HepG2 (cell line): ENCODE data around the gene TXNL4B. TPM values are rescaled to one million over a fixed set of nuclear protein-coding genes. Genes with fewer than 3 reads are reported as not detected.

ENCODE experiments used
- ATAC-seq: fragments of 200-7000 bp; cut with Tn5 transposase; 3 replicates; pipeline ENCODE4 v1.9.1; 2020; ENCODE audit warnings: mild to moderate bottlenecking, moderate library complexity
- BruUV-seq: library from RNA; stranded (reverse); fragments of 400-500 nt; replicated peaks from 2 replicates; lab custom pipeline; 2021; lab: Mats Ljungman, UMichigan
- CTCF ChIA-PET: fragments of 300-600 bp; formaldehyde crosslinking; extraction: SDS; loops from one replicate; lab custom pipeline; 2021; ENCODE audit warnings: low total read pairs, inconsistent platforms, low intra/inter-chr PET ratio; lab: Yijun Ruan, JAX
- POLR2A ChIA-PET: fragments of 350-600 bp; sonication (Branson Sonifier 250); formaldehyde crosslinking; loops from one replicate; lab custom pipeline; 2020; ENCODE audit warnings: antibody characterized with exemption, inconsistent platforms; lab: Yijun Ruan, JAX
- DNase-seq: peaks from one replicate; pipeline ENCODE4 v3.0.0-alpha.2; 2015; ENCODE audit warnings: low spot score
- FAIRE-seq: peaks from 3 replicates; lab custom pipeline; 2011; peaks lifted over from hg19 to GRCh38; lab: Jason Lieb, UNC
- H2AFZ ChIP-seq: one replicate; pipeline ENCODE4 v1.6.1; 2011; ENCODE audit warnings: low read length, inconsistent platforms
- H3K27ac ChIP-seq: fragments of 300-600 bp; 3 replicates; pipeline ENCODE4 v1.8.0; 2011; ENCODE audit warnings: mixed run types, mild to moderate bottlenecking, mixed read lengths, low read length, inconsistent platforms; ENCODE audit not compliant: insufficient read depth; ENCODE audit errors: extremely low read length
- H3K27me3 ChIP-seq, 2 experiments: fragments of 200-600 bp in 1 of 2; 2 replicates in 1 of 2; 3 replicates in 1 of 2; pipeline versions ENCODE4 v1.6.0 to v1.8.0; 2011; ENCODE audit warnings: low read length in 2 of 2, mild to moderate bottlenecking in 2 of 2, moderate library complexity in 2 of 2, inconsistent platforms in 1 of 2; ENCODE audit not compliant: insufficient read depth in 2 of 2, control insufficient read depth in 1 of 2
- H3K36me3 ChIP-seq, 2 experiments: fragments of 200-600 bp in 1 of 2; replicated peaks in 1 of 2; 2 replicates in 1 of 2; 3 replicates in 1 of 2; pipeline versions ENCODE4 v1.5.1 to v1.8.0; 2011; ENCODE audit warnings: low read length in 2 of 2, inconsistent platforms in 1 of 2; ENCODE audit not compliant: insufficient read depth in 2 of 2, control insufficient read depth in 1 of 2
- H3K4me1 ChIP-seq: 2 replicates; pipeline ENCODE4 v1.5.1; 2012; ENCODE audit warnings: low read length, inconsistent platforms; ENCODE audit not compliant: insufficient read depth
- H3K4me2 ChIP-seq: 2 replicates; pipeline ENCODE4 v1.6.0; 2011; ENCODE audit warnings: low read depth, low read length, inconsistent platforms
- H3K4me3 ChIP-seq, 3 experiments: fragments of 200-600 bp in 1 of 3; sonication (generic), shearing (Covaris generic) in 1 of 3; replicated peaks in 1 of 3; 2 replicates each; pipeline ENCODE4 v1.5.1; 2011 to 2016; ENCODE audit warnings: low read length in 3 of 3, inconsistent platforms in 2 of 3, low read depth in 2 of 3, mild to moderate bottlenecking in 2 of 3, control low read depth in 1 of 3, mixed read lengths in 1 of 3; ENCODE audit not compliant: insufficient read depth in 1 of 3
- H3K79me2 ChIP-seq: one replicate; pipeline ENCODE4 v1.6.1; 2011; ENCODE audit warnings: low read length, inconsistent platforms; ENCODE audit not compliant: insufficient read depth
- H3K9ac ChIP-seq: 2 replicates; pipeline ENCODE4 v1.6.0; 2011; ENCODE audit warnings: mild to moderate bottlenecking, low read depth, low read length, inconsistent platforms; ENCODE audit not compliant: insufficient read depth
- H3K9me3 ChIP-seq: 2 replicates; pipeline ENCODE4 v1.5.1; 2012; ENCODE audit warnings: mild to moderate bottlenecking, low read length
- H4K20me1 ChIP-seq: 2 replicates; pipeline ENCODE4 v1.6.0; 2011; ENCODE audit warnings: inconsistent platforms, mild to moderate bottlenecking, low read length, moderate library complexity; ENCODE audit not compliant: insufficient read depth
- ARID3A ChIP-seq: IDR thresholded peaks from 2 replicates; pipeline ENCODE4 v1.6.1; 2012; ENCODE audit warnings: low read depth, low read length, improper control_type of control experiment
- FOSL1 ChIP-seq: sonication (generic); formaldehyde crosslinking; IDR thresholded peaks from 2 replicates; pipeline ENCODE4 v1.9.0; 2021; ENCODE audit warnings: missing genetic modification reagents, borderline replicate concordance
- FOSL2 ChIP-seq: sonication (generic); formaldehyde crosslinking; IDR thresholded peaks from 2 replicates; pipeline ENCODE4 v1.4.0; 2020; ENCODE audit warnings: missing genetic modification reagents
- KLF15 ChIP-seq: sonication (generic); formaldehyde crosslinking; IDR thresholded peaks from 2 replicates; pipeline ENCODE4 v1.8.1; 2023; ENCODE audit warnings: borderline replicate concordance, mild to moderate bottlenecking, inconsistent platforms, missing genetic modification reagents, mixed read lengths
- MED13 ChIP-seq: sonication (generic); formaldehyde crosslinking; IDR thresholded peaks from 2 replicates; pipeline ENCODE4 v1.5.0; 2020; ENCODE audit warnings: missing genetic modification reagents
- MED8 ChIP-seq: sonication (generic); formaldehyde crosslinking; IDR thresholded peaks from 2 replicates; pipeline ENCODE4 v1.8.1; 2023; ENCODE audit warnings: mild to moderate bottlenecking, missing genetic modification reagents; ENCODE audit not compliant: insufficient replicate concordance
- MEF2D ChIP-seq: sonication (generic); formaldehyde crosslinking; IDR thresholded peaks from 2 replicates; pipeline ENCODE4 v1.5.1; 2020; ENCODE audit warnings: mild to moderate bottlenecking, missing genetic modification reagents
- MYC ChIP-seq: sonication (generic); formaldehyde crosslinking; IDR thresholded peaks from 2 replicates; pipeline ENCODE4 v1.9.0; 2021; ENCODE audit warnings: missing genetic modification reagents, borderline replicate concordance
- NCOR1 ChIP-seq: fragments of 200-600 bp; sonication (generic); IDR thresholded peaks from 2 replicates; pipeline ENCODE4 v1.7.0; 2017; ENCODE audit warnings: antibody characterized with exemption, low read length, borderline replicate concordance
- NPAS2 ChIP-seq: sonication (generic); formaldehyde crosslinking; IDR thresholded peaks from 2 replicates; pipeline ENCODE4 v1.8.0; 2022; ENCODE audit warnings: mild to moderate bottlenecking, missing genetic modification reagents, borderline replicate concordance
- SP2 ChIP-seq: sonication (generic); formaldehyde crosslinking; IDR thresholded peaks from 2 replicates; pipeline ENCODE4 v1.5.1; 2020; ENCODE audit warnings: mild to moderate bottlenecking, missing genetic modification reagents
- ZBTB38 ChIP-seq: sonication (generic); formaldehyde crosslinking; IDR thresholded peaks from 2 replicates; pipeline ENCODE4 v1.5.1; 2020; ENCODE audit warnings: mild to moderate bottlenecking, missing genetic modification reagents
- ZBTB43 ChIP-seq: sonication (generic); formaldehyde crosslinking; conservative IDR thresholded peaks from 2 replicates; pipeline ENCODE4 v1.4.0; 2020; ENCODE audit warnings: missing genetic modification reagents
- ZC3H13 ChIP-seq: sonication (generic); formaldehyde crosslinking; IDR thresholded peaks from 2 replicates; pipeline ENCODE4 v1.8.1; 2023; ENCODE audit warnings: mild to moderate bottlenecking, missing genetic modification reagents, moderate library complexity
- ZFP36L2 ChIP-seq: sonication (generic); formaldehyde crosslinking; IDR thresholded peaks from 2 replicates; pipeline ENCODE4 v1.4.0; 2020; ENCODE audit warnings: missing genetic modification reagents
- ZNF557 ChIP-seq: sonication (generic); formaldehyde crosslinking; IDR thresholded peaks from 2 replicates; pipeline ENCODE4 v1.4.0; 2020; ENCODE audit warnings: missing genetic modification reagents
- ZNF605 ChIP-seq: sonication (generic); formaldehyde crosslinking; IDR thresholded peaks from 2 replicates; pipeline ENCODE4 v1.8.0; 2022; ENCODE audit warnings: mild to moderate bottlenecking, missing genetic modification reagents
- ZNF660 ChIP-seq: sonication (generic); formaldehyde crosslinking; IDR thresholded peaks from 2 replicates; pipeline ENCODE4 v1.5.1; 2020; ENCODE audit warnings: mild to moderate bottlenecking, low read depth, missing genetic modification reagents, borderline replicate concordance
- WGBS: methylation state at CpG from one replicate; pipeline ENCODE4 v1.1.6; 2017; ENCODE audit warnings: low lambda C conversion rate; 5-methylcytosine and 5-hydroxymethylcytosine counted together
- in situ Hi-C: cut with HindIII; loops from 2 replicates; pipeline ENCODE4 v1.10.0; 2017; ENCODE audit warnings: low pct_unique_long_range_greater_than_20kb; ENCODE audit not compliant: extremely low pct_ligation_motif_present
- intact Hi-C: fragments of 100-400 bp; cut with micrococcal nuclease; formaldehyde crosslinking; loops from one replicate; pipeline ENCODE4 v1.10.0; 2022; ENCODE audit not compliant: unreplicated experiment
- polyA plus RNA-seq, 8 experiments: library from polyadenylated mRNA; depleted of rRNA in 3 of 8; stranded (reverse) in 7 of 8; unstranded in 1 of 8; fragments of >200 nt; fragmentation: Illumina TruSeq in 4 of 8; extraction: Trizol in 4 of 8; gene quantifications; 2 replicates each; pipeline versions ENCODE4 v1.2.1 to v1.2.3, GENCODE V29; 2011 to 2016; ENCODE audit warnings: low read depth in 4 of 8, missing spikeins in 1 of 8, mixed read lengths in 1 of 8; ENCODE audit not compliant: insufficient read depth in 1 of 8
- total RNA-seq, 5 experiments: library from RNA; depleted of rRNA; stranded (reverse); fragments of >200 nt; fragmentation: Illumina TruSeq; extraction: Trizol; gene quantifications; 2 replicates each; pipeline ENCODE4 v1.2.3, GENCODE V29; 2016; ENCODE audit warnings: low read depth in 1 of 5

The TXNL4B gene
- total and polyA plus RNA-seq, 2 of the 13 experiments (the other 11 are each of a cell fraction or from before 2014, with no cell fraction given), result 17.4 to 18.3 TPM

GRCh38 chr16:72134507-72134906, 41.1 kb upstream of the TXNL4B start:
- in situ Hi-C loops (no loop called here), intact Hi-C loops (no loop called here)
- WGBS, result 100% methylated on average over 2 of the region's 2 CpGs
- DNase-seq, result no peak
- CTCF ChIA-PET, result no interaction called here
- FAIRE-seq, result no peak
- H2AFZ ChIP-seq, result no peak overlapping the region
- ATAC-seq, result no peak
- H3K27me3 ChIP-seq, result no peaks in the 10 kb centered on the region
- H3K27ac ChIP-seq, result no peak overlapping the region
- TF ChIP-seq MYC (CRISPR knock-in tag) (no peak), FOSL2 (CRISPR knock-in tag) (no peak), MEF2D (CRISPR knock-in tag) (no peak), FOSL1 (CRISPR knock-in tag) (no peak), ZNF557 (no peak), NPAS2 (CRISPR knock-in tag) (no peak), MED13 (CRISPR knock-in tag) (no peak), SP2 (no peak), NCOR1 (no peak), ZC3H13 (CRISPR knock-in tag) (no peak), ZFP36L2 (CRISPR knock-in tag) (no peak)
- TF ChIP-seq, all 625 proteins: peak for 0
- Histone ChIP-seq H3K79me2 (no peaks in the 10 kb centered on the region), H3K9me3 (no peaks in the 10 kb centered on the region), H3K4me2 (no peak overlapping the region), H3K36me3 (no peaks in the 10 kb centered on the region), H3K4me3 (no peak overlapping the region), H3K4me1 (peaks cover 16% of the 10 kb centered on the region), H4K20me1 (no peaks in the 10 kb centered on the region), H3K9ac (no peak overlapping the region)
- no TSS peak for BruUV-seq
- POLR2A ChIA-PET, result no interaction called here

GRCh38 chr16:72132726-72133125, 39.3 kb upstream of the TXNL4B start:
- H4K20me1 ChIP-seq, result no peaks in the 10 kb centered on the region
- peaks cover 6% of the 10 kb centered on the region for H3K4me1 ChIP-seq
- H3K4me2 ChIP-seq, result no peak overlapping the region
- ATAC-seq (no peak), DNase-seq (no peak), FAIRE-seq (no peak)
- no peaks in the 10 kb centered on the region for H3K79me2 ChIP-seq
- H3K27ac ChIP-seq, result no peak overlapping the region
- H2AFZ ChIP-seq, result no peak overlapping the region
- 75% methylated on average over 3 of the region's 3 CpGs for WGBS
- H3K27me3 ChIP-seq, result no peaks in the 10 kb centered on the region
- H3K9me3 ChIP-seq, result no peaks in the 10 kb centered on the region
- H3K9ac ChIP-seq, result no peak overlapping the region
- POLR2A ChIA-PET, result no interaction called here
- intact Hi-C loops (no loop called here), in situ Hi-C loops (no loop called here)
- no TSS peak for BruUV-seq
- no peaks in the 10 kb centered on the region; a peak in 2 of 5 replicates for H3K36me3 ChIP-seq
- H3K4me3 ChIP-seq, result no peak overlapping the region
- CTCF ChIA-PET, result no interaction called here
- no peak for TF ChIP-seq ZBTB38 (CRISPR knock-in tag)
- TF ChIP-seq ARID3A, result no peak
- no peak for TF ChIP-seq MED8 (CRISPR knock-in tag)
- TF ChIP-seq ZNF660, result no peak
- no peak for TF ChIP-seq ZBTB43
- no peak for TF ChIP-seq KLF15
- no peak for TF ChIP-seq ZNF605 (CRISPR knock-in tag)
